A673 (cell line): Measurements from ENCODE around the gene IQGAP3. TPM values are rescaled to one million over a fixed set of nuclear protein-coding genes. Genes with fewer than 3 reads are reported as not detected.

Source experiments
- BruUV-seq: library from RNA; stranded (reverse); fragments of 400-500 nt; replicated peaks from 2 replicates; lab custom pipeline; 2021; lab: Mats Ljungman, UMichigan
- CTCF ChIA-PET: fragments of 300-600 bp; sonication (Branson Sonifier 250); formaldehyde crosslinking; loops from one replicate; lab custom pipeline; 2022; ENCODE audit warnings: antibody characterized with exemption; lab: Charles Lee
- POLR2A ChIA-PET: fragments of 300-600 bp; sonication (Branson Sonifier 250); formaldehyde crosslinking; loops from one replicate; lab custom pipeline; 2022; ENCODE audit warnings: antibody characterized with exemption; ENCODE audit not compliant: low non-redundant PET; lab: Charles Lee
- DNase-seq: peaks from one replicate; pipeline ENCODE4 v3.0.0-alpha.2; 2015; ENCODE audit warnings: low spot score
- H3K27ac ChIP-seq: fragments of 200-600 bp; sonication (generic); 2 replicates; pipeline ENCODE4 v1.5.1; 2016; ENCODE audit warnings: mixed run types, low read depth, mild to moderate bottlenecking, mixed read lengths, antibody characterized with exemption, low read length; ENCODE audit not compliant: poor library complexity, severe bottlenecking
- H3K27me3 ChIP-seq: fragments of 200-600 bp; sonication (generic); replicated peaks from 2 replicates; pipeline ENCODE4 v1.6.1; 2017; ENCODE audit warnings: mixed run types, low read depth, mild to moderate bottlenecking, mixed read lengths, antibody characterized with exemption, low read length; ENCODE audit not compliant: insufficient read depth, poor library complexity
- H3K36me3 ChIP-seq: fragments of 200-600 bp; sonication (generic); 2 replicates; pipeline ENCODE4 v1.6.1; 2016; ENCODE audit warnings: mixed run types, mild to moderate bottlenecking, mixed read lengths, antibody characterized with exemption, low read length; ENCODE audit not compliant: insufficient read depth, poor library complexity, severe bottlenecking
- H3K4me1 ChIP-seq: fragments of 200-600 bp; sonication (generic); 2 replicates; pipeline ENCODE4 v1.6.1; 2017; ENCODE audit warnings: mixed run types, mild to moderate bottlenecking, mixed read lengths, antibody characterized with exemption, low read length; ENCODE audit not compliant: insufficient read depth, poor library complexity, severe bottlenecking
- H3K4me3 ChIP-seq: fragments of 200-600 bp; sonication (generic); 2 replicates; pipeline ENCODE4 v1.5.1; 2016; ENCODE audit warnings: low read depth, mixed run types, mild to moderate bottlenecking, mixed read lengths, low read length; ENCODE audit not compliant: poor library complexity, severe bottlenecking
- H3K9me3 ChIP-seq: fragments of 200-600 bp; sonication (generic); 2 replicates; pipeline ENCODE4 v1.6.1; 2016; ENCODE audit warnings: mixed run types, low read depth, mild to moderate bottlenecking, mixed read lengths, antibody characterized with exemption, low read length; ENCODE audit not compliant: poor library complexity, severe bottlenecking
- EZH2 ChIP-seq: fragments of 200-600 bp; sonication (generic); IDR thresholded peaks from 2 replicates; pipeline ENCODE4 v1.6.1; 2017; ENCODE audit warnings: borderline replicate concordance, low read depth, mild to moderate bottlenecking, mixed read lengths, antibody characterized with exemption, low read length; ENCODE audit not compliant: poor library complexity, severe bottlenecking
- intact Hi-C: fragments of 100-400 bp; cut with micrococcal nuclease; formaldehyde crosslinking; loops from one replicate; pipeline ENCODE4 v1.10.0; 2022; ENCODE audit not compliant: unreplicated experiment
- total RNA-seq: library from RNA; stranded (reverse); gene quantifications from 2 replicates; pipeline ENCODE4 v1.2.3, GENCODE V29; 2021
- TF ChIP-seq, protein P1 (sequence below): fragments of 300-800, 200-600 bp; sonication (generic); conservative IDR thresholded peaks from 2 replicates; pipeline ENCODE4 v1.5.1; 2017; ENCODE audit warnings: low read depth, mild to moderate bottlenecking, antibody characterized with exemption, low read length, moderate library complexity, mixed read lengths

Gene IQGAP3
- total RNA-seq, 1 experiment from 2014 or later: 37.5 TPM

DNA sequence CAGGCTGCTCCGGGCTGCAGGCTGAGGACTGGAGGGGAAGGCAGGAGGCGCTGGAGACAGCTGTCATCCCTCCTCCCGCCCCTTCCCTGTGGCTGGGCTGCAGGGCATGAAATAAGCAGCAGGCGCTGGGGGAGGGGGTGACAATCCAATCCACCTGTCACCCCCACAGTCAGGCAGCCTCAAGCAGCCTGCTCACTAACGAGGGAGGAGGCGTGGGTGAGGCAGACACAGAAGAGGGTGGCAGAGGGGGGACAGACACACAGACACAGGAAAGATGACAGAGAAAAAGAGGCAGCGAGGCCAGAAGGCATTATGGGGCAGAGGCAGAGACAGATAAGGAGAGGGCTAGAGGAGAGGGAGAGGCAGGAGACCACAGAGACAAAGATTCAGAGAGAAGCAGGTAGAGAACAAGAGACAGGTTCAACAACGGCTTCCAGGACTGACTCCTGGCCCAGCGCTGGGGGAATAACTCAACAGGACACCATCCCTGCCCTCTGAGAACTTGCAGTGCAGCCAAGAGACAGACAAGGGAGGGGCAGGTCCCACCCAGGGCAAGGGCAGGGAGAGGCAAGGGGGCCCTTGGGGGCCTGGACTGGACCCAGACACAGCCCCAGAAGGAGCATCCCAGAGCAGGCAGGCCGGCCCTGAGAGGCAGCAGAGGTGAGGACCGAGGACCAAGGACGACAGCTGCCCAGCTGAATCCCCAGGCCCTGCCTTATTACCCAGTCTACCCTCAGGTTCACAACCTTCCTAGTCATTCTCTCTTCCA, 83.0 kb downstream of the IQGAP3 start:
- no peaks in the 10 kb centered on the region for H3K36me3 ChIP-seq
- no peak overlapping the region for H3K27ac ChIP-seq
- H3K27me3 ChIP-seq: no peaks in the 10 kb centered on the region
- H3K9me3 ChIP-seq: no peaks in the 10 kb centered on the region
- intact Hi-C loops: no loop called here
- peak; percentile 23 for DNase-seq
- peaks cover 24% of the 10 kb centered on the region for H3K4me1 ChIP-seq
- TF ChIP-seq, protein P1, sequence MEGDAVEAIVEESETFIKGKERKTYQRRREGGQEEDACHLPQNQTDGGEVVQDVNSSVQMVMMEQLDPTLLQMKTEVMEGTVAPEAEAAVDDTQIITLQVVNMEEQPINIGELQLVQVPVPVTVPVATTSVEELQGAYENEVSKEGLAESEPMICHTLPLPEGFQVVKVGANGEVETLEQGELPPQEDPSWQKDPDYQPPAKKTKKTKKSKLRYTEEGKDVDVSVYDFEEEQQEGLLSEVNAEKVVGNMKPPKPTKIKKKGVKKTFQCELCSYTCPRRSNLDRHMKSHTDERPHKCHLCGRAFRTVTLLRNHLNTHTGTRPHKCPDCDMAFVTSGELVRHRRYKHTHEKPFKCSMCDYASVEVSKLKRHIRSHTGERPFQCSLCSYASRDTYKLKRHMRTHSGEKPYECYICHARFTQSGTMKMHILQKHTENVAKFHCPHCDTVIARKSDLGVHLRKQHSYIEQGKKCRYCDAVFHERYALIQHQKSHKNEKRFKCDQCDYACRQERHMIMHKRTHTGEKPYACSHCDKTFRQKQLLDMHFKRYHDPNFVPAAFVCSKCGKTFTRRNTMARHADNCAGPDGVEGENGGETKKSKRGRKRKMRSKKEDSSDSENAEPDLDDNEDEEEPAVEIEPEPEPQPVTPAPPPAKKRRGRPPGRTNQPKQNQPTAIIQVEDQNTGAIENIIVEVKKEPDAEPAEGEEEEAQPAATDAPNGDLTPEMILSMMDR: 0 out of 2 replicates have a peak, but pooled peaks have one; percentile 34
- TF ChIP-seq EZH2: no peak
- no TSS peak for BruUV-seq
- ChIA-PET POLR2A (no interaction called here), CTCF (interaction anchor here (1.8 to 2.1 kb wide), 2 partner anchors 9 to 12 kb away, joined by 4 to 8 read pairs; partner anchors contain the start of gene MEF2D)
- no peak overlapping the region for H3K4me3 ChIP-seq

DNA sequence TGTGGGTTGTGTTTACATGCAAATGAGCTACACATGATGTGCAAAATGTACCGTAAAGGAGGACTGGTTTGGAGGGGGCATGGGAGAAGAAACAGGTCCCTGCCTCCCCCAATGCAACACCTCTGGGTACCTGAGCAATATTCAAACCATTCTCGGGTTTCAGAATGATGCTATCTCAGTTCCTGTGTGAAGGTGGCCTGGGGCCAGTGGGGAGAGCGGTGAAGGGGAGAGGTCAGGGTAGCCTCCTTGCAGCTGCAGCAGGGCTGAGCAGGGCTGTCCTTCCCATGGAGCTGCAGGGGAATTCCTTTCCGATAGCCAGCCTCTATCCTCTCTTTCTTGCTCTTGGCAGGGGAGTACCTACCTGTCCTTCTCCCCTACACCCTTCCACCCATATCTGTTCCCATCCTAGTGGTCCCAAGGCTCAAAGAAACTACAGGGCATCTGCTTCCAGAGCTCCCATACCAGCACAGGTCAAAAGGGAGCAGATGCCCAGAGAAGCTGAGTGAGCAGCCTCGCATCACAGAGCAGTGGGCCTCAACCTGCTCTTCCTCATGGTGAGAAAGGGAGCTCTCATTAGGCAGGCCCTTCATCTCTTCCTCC, 83.7 kb downstream of the IQGAP3 start:
- BruUV-seq: no TSS peak
- POLR2A ChIA-PET: no interaction called here
- peaks cover 24% of the 10 kb centered on the region for H3K4me1 ChIP-seq
- H3K36me3 ChIP-seq: no peaks in the 10 kb centered on the region
- H3K27me3 ChIP-seq: no peaks in the 10 kb centered on the region
- no peaks in the 10 kb centered on the region for H3K9me3 ChIP-seq
- no peak for TF ChIP-seq EZH2
- TF ChIP-seq, protein P1: no peak
- DNase-seq: no peak
- no peak overlapping the region for H3K27ac ChIP-seq
- CTCF ChIA-PET: interaction anchor here (0.6 kb wide), 1 partner anchor 110 kb away, joined by 3 read pairs; no protein-coding TSS in a partner anchor
- intact Hi-C loops: no loop called here
- H3K4me3 ChIP-seq: no peak overlapping the region

DNA sequence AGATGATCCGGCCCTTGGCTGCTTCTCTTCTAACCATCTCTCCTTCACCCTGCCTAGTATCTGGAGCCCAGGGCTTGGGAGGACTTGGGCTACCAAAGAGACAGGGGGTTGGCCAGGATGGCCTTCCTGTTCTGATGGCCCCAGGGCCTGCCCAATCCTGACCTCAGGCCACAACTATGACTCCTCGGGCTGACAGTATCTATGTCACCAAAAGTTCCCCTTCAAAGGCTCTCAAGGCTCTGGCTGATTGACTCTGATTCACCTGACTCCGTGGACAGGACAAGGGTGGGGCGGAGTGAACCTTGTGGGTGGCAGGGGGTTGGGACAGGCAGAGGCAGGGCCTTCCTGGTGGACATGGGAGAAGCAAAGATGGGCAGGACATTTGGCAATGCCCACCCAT, 84.5 kb downstream of the IQGAP3 start:
- ChIA-PET CTCF (no interaction called here), POLR2A (no interaction called here)
- Histone ChIP-seq H3K4me3 (no peak overlapping the region), H3K27me3 (no peaks in the 10 kb centered on the region), H3K36me3 (no peaks in the 10 kb centered on the region), H3K9me3 (no peaks in the 10 kb centered on the region), H3K27ac (no peak overlapping the region), H3K4me1 (peaks cover 24% of the 10 kb centered on the region)
- DNase-seq: no peak
- intact Hi-C loops: no loop called here
- BruUV-seq: no TSS peak
- no peak for TF ChIP-seq EZH2
- TF ChIP-seq, protein P1: no peak
